Erythroblast (primary cell): ENCODE results near the gene ZNF385D.

Experiments used
- GATA1 ChIP-seq: IDR thresholded peaks from 2 replicates; pipeline ENCODE4 v1.6.1; 2011; ENCODE audit warnings: low read depth, mild to moderate bottlenecking, control low read depth, low read length, moderate library complexity
- POLR2A ChIP-seq: IDR thresholded peaks from 2 replicates; pipeline ENCODE4 v1.6.1; 2011; ENCODE audit warnings: mild to moderate bottlenecking, low read length

DNA sequence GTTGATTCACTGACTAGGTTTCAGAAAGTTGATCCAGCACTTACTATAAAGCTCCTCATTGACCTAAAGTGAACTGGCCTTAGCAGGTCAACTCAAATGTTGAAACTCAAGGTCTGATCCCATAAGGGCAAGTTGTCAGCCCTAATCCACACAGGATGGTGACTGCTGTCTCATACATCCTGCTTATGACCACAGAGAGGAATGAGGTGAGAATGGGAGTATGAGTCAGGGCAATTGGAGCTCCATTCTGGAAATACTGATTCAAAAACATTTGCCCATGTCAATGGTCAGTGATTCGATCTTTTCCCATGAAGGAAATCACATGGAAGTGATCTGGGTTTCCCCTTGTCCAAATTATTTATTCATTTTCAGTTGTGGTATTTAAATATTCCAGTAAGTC, 78.7 kb downstream of the ZNF385D start:
- no peak for TF ChIP-seq GATA1
- TF ChIP-seq POLR2A: no peak
